Eye (tissue), 1 donor: ENCODE data around the gene DNAJC3.
"Not testable (repeated sequence)": the region's sequence is repeated elsewhere in the genome, so short reads cannot be mapped to it uniquely, and the experiment has no call there.

ENCODE experiments used
- DNase-seq: peaks from one replicate; pipeline ENCODE4 v3.0.0-alpha.2; 2015

The DNAJC3 gene

DNA sequence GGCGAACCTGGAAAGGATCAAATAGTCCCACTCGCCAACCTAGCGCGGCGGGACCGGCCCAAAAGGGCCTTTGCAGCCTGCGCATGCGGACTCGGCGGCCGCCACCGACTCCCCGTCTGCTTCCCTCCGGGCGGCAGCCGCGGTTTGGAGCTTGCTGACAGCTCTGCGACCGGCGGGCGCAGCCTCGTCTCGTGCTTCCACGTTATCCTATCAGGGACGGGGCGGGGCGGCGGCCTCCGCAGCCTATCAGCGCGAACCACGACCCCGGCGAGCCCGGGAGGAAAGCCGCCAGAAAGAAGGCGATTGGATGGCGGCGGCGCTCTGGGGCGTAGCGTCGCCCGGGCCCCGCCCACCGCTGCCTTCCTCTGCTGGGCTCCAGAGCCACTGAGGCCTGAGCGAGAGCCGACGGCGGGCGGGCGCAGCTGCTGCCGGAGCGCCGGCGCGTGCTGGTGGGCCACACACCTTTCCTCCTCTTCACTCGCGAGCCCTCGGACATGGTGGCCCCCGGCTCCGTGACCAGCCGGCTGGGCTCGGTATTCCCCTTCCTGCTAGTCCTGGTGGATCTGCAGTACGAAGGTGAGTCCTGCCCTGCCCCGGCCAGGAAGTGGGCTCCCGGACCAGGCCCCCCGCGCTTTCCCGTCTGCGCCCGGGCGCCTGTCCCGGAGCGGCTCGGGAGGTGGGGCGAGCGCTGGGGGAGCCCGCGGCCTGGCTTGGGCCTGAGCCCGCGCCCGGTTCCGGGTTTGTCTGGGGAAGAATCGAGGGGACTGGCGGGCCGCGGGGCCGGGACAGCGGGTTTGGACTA lies at the start of gene DNAJC3:
DNAJC3 (plus strand) TSS at position 378 of the 802 bp plus-strand sequence; CDS start at position 495, 117 bp downstream.
- DNase-seq = peak; percentile 98

DNA sequence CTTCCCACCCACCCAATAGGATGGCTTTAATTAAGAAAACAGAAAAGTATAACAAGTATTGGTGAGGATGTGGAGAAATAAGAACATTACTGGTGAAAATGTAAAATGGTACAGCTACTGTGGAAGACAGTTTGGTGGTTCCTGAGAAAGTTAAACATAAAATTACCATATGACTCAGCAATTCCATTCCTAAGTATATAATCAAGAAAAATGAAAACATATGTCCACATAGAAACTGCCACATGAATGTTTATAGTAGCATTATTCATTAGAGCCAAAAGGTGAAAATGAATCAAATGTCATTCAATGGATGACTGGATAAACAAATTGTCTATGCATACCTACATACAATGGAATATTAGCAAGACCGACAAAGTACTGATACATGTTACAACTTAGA lies 49.3 kb upstream of the DNAJC3 start:
- DNase-seq = no peak

DNA sequence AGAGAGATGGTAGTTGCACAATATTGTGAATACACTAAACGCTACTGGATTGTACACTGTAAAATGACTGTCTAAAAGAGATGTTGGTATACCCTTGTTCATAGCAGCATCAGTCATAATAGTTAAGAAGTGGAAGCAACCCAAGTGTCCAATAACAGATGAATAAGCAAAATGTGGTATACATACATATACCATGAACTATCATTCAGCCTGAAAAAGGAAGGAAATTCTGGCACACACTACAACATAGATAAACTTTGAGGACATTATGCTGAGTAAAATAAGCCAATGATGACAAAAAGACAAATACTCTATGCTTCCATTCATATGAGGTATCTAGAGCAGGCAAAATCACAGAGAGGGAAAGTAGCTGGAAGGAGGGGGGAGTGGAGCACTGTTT lies 48.5 kb upstream of the DNAJC3 start:
- DNase-seq = no peak

DNA sequence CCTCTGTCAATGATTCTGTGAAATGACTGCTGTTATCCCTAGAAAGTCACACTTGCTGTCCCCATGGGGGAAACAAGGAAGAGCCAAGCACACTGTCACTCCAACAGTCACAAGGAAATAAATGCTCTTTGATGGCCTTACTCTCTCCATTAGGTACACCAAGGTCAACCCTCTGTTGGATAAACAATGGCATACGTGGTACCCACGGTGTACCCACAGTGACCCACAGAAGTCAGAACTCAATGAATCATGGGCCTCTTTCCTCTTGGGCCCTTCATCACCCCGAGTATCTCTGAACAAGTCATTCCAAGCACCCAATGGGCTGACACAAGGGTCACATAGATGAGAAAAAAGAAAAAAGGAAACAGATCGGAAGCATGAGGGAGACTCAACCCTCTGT lies 47.9 kb upstream of the DNAJC3 start:
- DNase-seq = no peak

DNA sequence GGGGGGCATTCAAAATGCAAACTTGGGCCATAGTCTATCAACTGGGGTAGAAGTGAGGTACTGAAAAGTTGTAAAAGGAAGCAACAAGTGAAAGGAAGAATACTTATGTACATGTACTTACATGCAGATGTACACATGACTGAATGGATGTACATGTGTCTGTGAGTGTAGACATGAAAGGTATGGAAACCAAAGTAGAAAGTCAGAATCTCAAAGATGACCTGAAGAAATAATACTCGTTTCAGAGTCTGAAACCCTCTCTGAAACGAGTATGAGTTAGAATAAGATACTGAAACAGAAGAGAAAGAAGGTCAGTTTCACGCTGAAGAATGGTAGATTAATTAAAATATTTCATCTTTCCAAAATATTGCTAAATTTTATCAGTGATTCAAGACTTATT lies 46.3 kb upstream of the DNAJC3 start:
- DNase-seq = no peak

DNA sequence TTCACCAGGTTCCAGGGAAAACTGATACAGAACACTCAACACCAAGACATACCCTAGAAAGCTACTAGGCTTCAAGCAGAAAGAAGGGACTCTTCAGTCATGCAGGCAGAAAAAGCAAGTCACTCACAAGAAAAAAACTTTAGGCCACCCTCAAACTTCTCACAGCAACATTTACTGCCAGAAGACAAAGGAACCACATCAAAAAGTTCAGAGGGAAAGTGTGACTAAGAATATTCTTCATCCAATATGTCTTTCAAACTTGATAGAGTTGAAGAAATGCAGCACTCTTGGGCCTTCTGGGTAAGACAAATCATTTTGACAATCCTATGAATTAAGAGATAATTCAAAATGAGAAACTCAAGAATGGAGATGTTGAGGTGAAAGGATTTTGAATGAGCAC lies 40.1 kb upstream of the DNAJC3 start:
- no peak for DNase-seq

- peak; percentile 56 for DNase-seq
Observed at GRCh38 chr13:95641291-95642027, 35.5 kb upstream of the DNAJC3 start.

DNA sequence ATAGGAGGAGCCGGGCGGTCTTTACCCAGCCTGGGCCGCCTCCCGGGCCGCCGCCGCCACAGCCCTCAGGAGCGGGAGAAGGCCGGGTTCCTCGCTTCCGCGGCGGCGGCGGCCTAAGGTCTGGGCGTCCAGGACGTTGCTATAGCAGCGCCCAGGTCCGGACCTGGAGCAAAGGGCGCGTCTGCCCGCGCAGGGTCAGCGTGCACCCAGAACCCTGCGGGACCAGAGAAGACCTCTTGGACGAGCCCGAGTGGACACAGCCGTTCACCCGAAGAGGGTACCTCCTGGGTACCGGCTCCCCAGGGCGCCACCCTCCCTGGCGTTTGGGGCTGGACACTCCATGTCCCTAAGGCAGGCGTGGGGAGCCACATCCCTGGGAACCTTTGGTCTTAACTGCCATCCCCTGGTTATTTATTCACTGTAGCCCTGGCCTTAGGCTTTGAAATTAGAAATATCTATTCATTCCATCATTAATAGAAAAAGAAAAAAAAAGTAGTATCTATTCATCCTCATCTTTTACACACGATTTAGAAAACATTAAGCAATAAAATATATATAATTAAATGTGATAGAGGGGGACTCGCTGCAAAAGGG lies 34.8 kb upstream of the DNAJC3 start:
- peak; percentile 70 for DNase-seq

GRCh38 chr13:95642999-95643398 lies 33.9 kb upstream of the DNAJC3 start:
- DNase-seq = no peak

GRCh38 chr13:95643571-95643935 lies 33.4 kb upstream of the DNAJC3 start:
- peak; percentile 80 for DNase-seq

- no peak for DNase-seq
Observed at GRCh38 chr13:95643936-95644598, 32.9 kb upstream of the DNAJC3 start.

DNA sequence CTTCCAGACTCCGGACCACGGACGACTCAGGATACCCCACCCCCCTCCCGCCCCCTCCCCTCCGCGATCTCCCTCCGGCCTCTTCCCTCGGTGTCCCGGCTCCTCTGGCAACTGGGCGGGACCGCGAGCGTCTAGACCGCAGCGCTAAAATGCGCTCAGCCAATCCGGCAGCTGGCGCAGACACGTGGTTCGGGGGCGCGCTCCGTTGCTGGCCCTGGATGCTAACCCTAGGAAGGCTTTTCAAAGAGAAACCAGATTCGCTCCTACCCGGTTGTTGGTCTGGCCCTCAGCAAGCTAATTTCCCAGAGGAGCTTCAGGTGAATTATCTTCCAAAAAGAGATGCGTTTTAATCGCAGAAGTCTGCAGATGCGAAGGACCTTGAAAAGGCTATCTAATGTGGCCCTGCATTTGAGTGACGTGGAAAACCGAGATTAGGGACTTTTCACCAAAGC lies 32.3 kb upstream of the DNAJC3 start, which contains the start of gene DZIP1:
DZIP1 (minus strand) TSS at position 106 of the 452 bp plus-strand sequence. CDS start 2,677 bp downstream, outside the sequence.
- DNase-seq = peak; percentile 94

GRCh38 chr13:95647321-95647720 lies 29.6 kb upstream of the DNAJC3 start:
- DNase-seq = no peak

GRCh38 chr13:95650696-95651095 lies 26.2 kb upstream of the DNAJC3 start:
- DNase-seq = no peak

DNA sequence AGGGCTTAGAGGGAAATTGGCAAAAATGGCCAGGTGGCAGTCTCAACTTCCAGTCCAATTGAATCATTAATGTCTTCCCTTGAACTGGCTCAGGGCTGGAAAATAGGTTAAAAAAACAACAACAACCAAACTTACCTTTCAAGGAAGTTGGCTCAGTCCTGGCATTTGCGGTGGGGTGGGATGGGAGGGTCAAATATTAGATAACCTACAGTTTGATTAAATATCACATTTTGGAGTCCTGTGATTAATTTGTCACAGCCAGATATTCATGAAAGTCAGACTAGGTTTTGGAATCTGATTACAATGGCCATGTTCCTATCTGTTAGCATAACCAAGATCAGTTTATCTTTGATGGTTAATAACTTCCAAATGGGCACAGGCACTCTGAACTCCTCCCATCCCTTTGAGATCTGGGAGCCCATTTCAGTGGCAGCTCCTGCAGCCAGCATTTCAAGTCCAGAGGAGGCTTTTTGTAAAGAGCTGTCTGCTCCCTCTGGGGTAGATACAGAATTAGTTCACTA lies 24.6 kb upstream of the DNAJC3 start:
- no peak for DNase-seq

- no peak for DNase-seq
Observed at GRCh38 chr13:95652821-95653220, 24.1 kb upstream of the DNAJC3 start.

- no peak for DNase-seq
Observed at GRCh38 chr13:95656386-95657015, 20.4 kb upstream of the DNAJC3 start.

GRCh38 chr13:95659500-95659899 lies 17.4 kb upstream of the DNAJC3 start:
- no peak for DNase-seq

DNA sequence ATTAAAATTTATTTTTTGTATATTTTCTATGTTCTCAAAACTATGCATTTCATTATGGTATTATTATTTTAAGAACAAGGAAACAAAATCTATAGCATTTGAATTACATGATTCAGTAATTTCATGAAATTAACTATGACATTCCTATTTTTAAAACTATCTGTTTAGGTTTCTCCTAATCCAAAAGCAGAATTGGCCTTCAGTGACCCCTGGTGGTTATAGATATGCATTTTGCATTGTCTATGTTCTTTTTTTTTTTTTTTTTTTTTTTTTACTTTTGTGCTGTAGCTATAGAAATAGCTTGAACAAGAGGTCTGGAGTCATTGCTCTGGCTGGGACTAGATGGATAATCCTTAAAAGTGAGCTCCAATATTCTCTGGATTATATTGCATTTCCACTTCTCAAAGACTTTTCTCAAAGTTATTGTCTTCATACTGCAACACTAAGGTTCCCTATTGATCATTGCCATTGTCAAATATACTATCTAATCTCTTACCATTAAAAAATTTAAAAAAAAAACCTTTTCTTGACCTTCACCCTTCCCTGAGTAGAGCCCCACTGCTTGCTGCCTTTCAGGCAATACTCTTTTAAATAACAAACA lies 15.9 kb upstream of the DNAJC3 start:
- peak; percentile 76 for DNase-seq

- not testable (repeated sequence) for DNase-seq
Observed at GRCh38 chr13:95667235-95667634, 9.7 kb upstream of the DNAJC3 start.

DNA sequence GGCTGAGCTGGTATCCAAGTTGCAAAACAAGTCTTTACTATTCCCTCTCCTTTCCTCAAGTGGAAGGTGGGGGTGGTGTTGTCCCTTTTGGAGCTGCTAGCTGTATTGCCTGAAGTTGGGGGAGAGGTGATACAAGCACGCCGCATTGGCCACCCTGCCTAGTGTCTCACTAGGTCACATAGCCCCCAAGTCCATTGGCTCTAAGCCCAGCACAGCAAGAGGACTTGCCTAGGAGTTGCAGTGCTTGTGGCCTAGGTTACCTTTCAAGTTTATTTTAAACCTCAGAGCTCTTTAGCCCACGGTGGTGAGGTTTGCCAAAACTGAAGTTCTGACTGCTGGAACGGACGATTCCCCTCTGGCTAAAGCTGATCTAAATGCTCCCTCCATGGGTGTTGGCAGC lies 5.3 kb upstream of the DNAJC3 start:
- no peak for DNase-seq
